ENCODE data around the gene LSM2.
A peak's percentile ranks its signal among the peaks of the same experiment; 100 is the strongest.
"Not testable (repeated sequence)": the region's sequence is repeated elsewhere in the genome, so short reads cannot be mapped to it uniquely, and the experiment has no call there.

The LSM2 gene

GRCh38 chr6:31793927-31794245 is 12.9 kb downstream of the LSM2 start:
- Mint-ChIP-seq H3K4me1 (peaks cover 38% of the 10 kb centered on the region), H3K4me3 (peak overlapping the region; percentile 94), H3K27ac (peak overlapping the region; percentile 88)
- H3K9me3 Mint-ChIP-seq, H3K36me3 Mint-ChIP-seq, H3K27me3 Mint-ChIP-seq: not testable (repeated sequence)

GRCh38 chr6:31792761-31793171 is 14.0 kb downstream of the LSM2 start:
- H3K36me3 Mint-ChIP-seq: peaks cover 7% of the 10 kb centered on the region

GRCh38 chr6:31792090-31792374 is 14.7 kb downstream of the LSM2 start:
- H3K27me3 Mint-ChIP-seq: no peaks in the 10 kb centered on the region
- H3K4me1 Mint-ChIP-seq: peaks cover 24% of the 10 kb centered on the region
- no peak overlapping the region for H3K27ac Mint-ChIP-seq
- no peak overlapping the region for H3K4me3 Mint-ChIP-seq
- no peaks in the 10 kb centered on the region for H3K9me3 Mint-ChIP-seq
- H3K36me3 Mint-ChIP-seq: peaks cover 7% of the 10 kb centered on the region

More at GRCh38 chr6:31792761-31793171, 14.0 kb downstream of the LSM2 start:
- Mint-ChIP-seq H3K9me3 (no peaks in the 10 kb centered on the region), H3K27me3 (no peaks in the 10 kb centered on the region), H3K4me3 (peak overlapping the region; percentile 36), H3K4me1 (peaks cover 31% of the 10 kb centered on the region), H3K27ac (peak overlapping the region; percentile 41)

GRCh38 chr6:31791324-31792089 is 15.3 kb downstream of the LSM2 start:
- Mint-ChIP-seq H3K27me3 (no peaks in the 10 kb centered on the region), H3K4me1 (peaks cover 21% of the 10 kb centered on the region), H3K27ac (no peak overlapping the region), H3K36me3 (peaks cover 9% of the 10 kb centered on the region), H3K9me3 (no peaks in the 10 kb centered on the region), H3K4me3 (no peak overlapping the region)

- no peak overlapping the region for H3K4me3 Mint-ChIP-seq
- no peaks in the 10 kb centered on the region for H3K9me3 Mint-ChIP-seq
- peaks cover under 1% of the 10 kb centered on the region for H3K4me1 Mint-ChIP-seq
- H3K36me3 Mint-ChIP-seq: peaks cover 14% of the 10 kb centered on the region
- H3K27ac Mint-ChIP-seq: no peak overlapping the region
- no peaks in the 10 kb centered on the region for H3K27me3 Mint-ChIP-seq
Observed at GRCh38 chr6:31785475-31785874, 21.3 kb downstream of the LSM2 start.

- no peaks in the 10 kb centered on the region for H3K27me3 Mint-ChIP-seq
- peaks cover 14% of the 10 kb centered on the region for H3K36me3 Mint-ChIP-seq
Observed at GRCh38 chr6:31784098-31784925, 22.5 kb downstream of the LSM2 start.

GRCh38 chr6:31782126-31782855 is 24.5 kb downstream of the LSM2 start:
- Mint-ChIP-seq H3K27me3 (no peaks in the 10 kb centered on the region), H3K9me3 (no peaks in the 10 kb centered on the region), H3K4me3 (no peak overlapping the region), H3K36me3 (peaks cover 12% of the 10 kb centered on the region), H3K27ac (no peak overlapping the region), H3K4me1 (peaks cover 6% of the 10 kb centered on the region)

More at GRCh38 chr6:31784098-31784925, 22.5 kb downstream of the LSM2 start:
- H3K4me1 Mint-ChIP-seq: no peaks in the 10 kb centered on the region
- H3K4me3 Mint-ChIP-seq: no peak overlapping the region
- no peak overlapping the region for H3K27ac Mint-ChIP-seq
- H3K9me3 Mint-ChIP-seq: no peaks in the 10 kb centered on the region

GRCh38 chr6:31781244-31782125 is 25.3 kb downstream of the LSM2 start:
- peaks cover 14% of the 10 kb centered on the region for H3K4me1 Mint-ChIP-seq
- peaks cover 10% of the 10 kb centered on the region for H3K36me3 Mint-ChIP-seq
- H3K27ac Mint-ChIP-seq: no peak overlapping the region
- H3K27me3 Mint-ChIP-seq: no peaks in the 10 kb centered on the region
- no peaks in the 10 kb centered on the region for H3K9me3 Mint-ChIP-seq
- no peak overlapping the region for H3K4me3 Mint-ChIP-seq

GRCh38 chr6:31780507-31781243 is 26.1 kb downstream of the LSM2 start:
- Mint-ChIP-seq H3K36me3 (peaks cover 9% of the 10 kb centered on the region), H3K4me1 (peaks cover 22% of the 10 kb centered on the region), H3K9me3 (no peaks in the 10 kb centered on the region), H3K4me3 (no peak overlapping the region), H3K27ac (no peak overlapping the region), H3K27me3 (no peaks in the 10 kb centered on the region)

GRCh38 chr6:31779908-31780307 is 26.9 kb downstream of the LSM2 start:
- H3K4me1 Mint-ChIP-seq: peaks cover 26% of the 10 kb centered on the region
- H3K27ac Mint-ChIP-seq: no peak overlapping the region
- H3K9me3 Mint-ChIP-seq: no peaks in the 10 kb centered on the region
- H3K27me3 Mint-ChIP-seq: no peaks in the 10 kb centered on the region
- no peak overlapping the region for H3K4me3 Mint-ChIP-seq
- peaks cover 9% of the 10 kb centered on the region for H3K36me3 Mint-ChIP-seq

- Mint-ChIP-seq H3K36me3 (peaks cover 9% of the 10 kb centered on the region), H3K4me1 (peaks cover 26% of the 10 kb centered on the region), H3K4me3 (no peak overlapping the region), H3K9me3 (no peaks in the 10 kb centered on the region), H3K27me3 (no peaks in the 10 kb centered on the region), H3K27ac (no peak overlapping the region)
Observed at GRCh38 chr6:31778999-31779885, 27.5 kb downstream of the LSM2 start.

- Mint-ChIP-seq H3K4me1 (peaks cover 29% of the 10 kb centered on the region), H3K27ac (no peak overlapping the region), H3K9me3 (no peaks in the 10 kb centered on the region), H3K36me3 (peaks cover 9% of the 10 kb centered on the region), H3K27me3 (no peaks in the 10 kb centered on the region), H3K4me3 (no peak overlapping the region)
Observed at GRCh38 chr6:31778193-31778592, 28.6 kb downstream of the LSM2 start.

GRCh38 chr6:31777667-31778050 is 29.1 kb downstream of the LSM2 start:
- no peaks in the 10 kb centered on the region for H3K9me3 Mint-ChIP-seq
- peaks cover 34% of the 10 kb centered on the region for H3K4me1 Mint-ChIP-seq
- peaks cover 6% of the 10 kb centered on the region for H3K36me3 Mint-ChIP-seq
- no peaks in the 10 kb centered on the region for H3K27me3 Mint-ChIP-seq
- H3K27ac Mint-ChIP-seq: no peak overlapping the region
- H3K4me3 Mint-ChIP-seq: no peak overlapping the region
